MM.1S (cell line): ENCODE measurements around the gene IER3IP1.

Source experiments
- CTCF ChIP-seq: fragments of 300-600 bp; sonication (generic); IDR thresholded peaks from 2 replicates; pipeline ENCODE4 v1.5.1; 2016; ENCODE audit warnings: antibody characterized with exemption, low read length, mixed read lengths
- EZH2 ChIP-seq: fragments of 300-600 bp; sonication (generic); optimal IDR thresholded peaks from 2 replicates; pipeline ENCODE3; 2017; ENCODE audit warnings: low read depth, mild to moderate bottlenecking, antibody characterized with exemption, low read length, mixed read lengths
- EZH2phosphoT487 ChIP-seq: fragments of 300-600 bp; sonication (generic); IDR thresholded peaks from 2 replicates; pipeline ENCODE4 v1.6.1; 2018; ENCODE audit warnings: antibody characterized with exemption, low read length

GRCh38 chr18:47141289-47141688 is 34.9 kb downstream of the IER3IP1 start:
- no peak for TF ChIP-seq CTCF
- no peak for TF ChIP-seq EZH2
- TF ChIP-seq EZH2phosphoT487 = no peak
